ENCODE data around the gene SEC22A. TPM values are rescaled to one million over a fixed set of nuclear protein-coding genes. Genes with fewer than 3 reads are reported as not detected.

Gene SEC22A
- total RNA-seq, 1 donor from 2014 or later: 29.7 TPM

DNA sequence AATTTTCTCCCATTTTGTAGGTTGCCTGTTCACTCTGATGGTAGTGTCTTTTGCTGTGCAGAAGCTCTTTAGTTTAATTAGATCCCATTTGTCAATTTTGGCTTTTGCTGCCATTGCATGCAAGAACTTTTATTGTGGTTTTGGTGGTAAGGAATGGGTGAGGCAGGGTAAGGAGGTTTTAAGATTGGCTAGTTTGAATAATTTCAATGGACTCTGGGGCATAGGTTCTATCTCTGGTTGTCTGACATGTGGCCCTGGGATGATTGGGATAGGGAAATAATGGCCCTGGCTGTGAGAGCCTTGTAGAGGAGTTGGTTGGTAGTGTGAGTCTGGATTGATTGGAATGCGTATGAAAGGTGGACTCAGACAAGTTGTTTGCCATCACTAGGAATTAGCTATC is 38.0 kb downstream of the SEC22A start:
- no peak for DNase-seq (ENCODE audit: low read depth)
- H3K4me3 ChIP-seq (ENCODE audit: low read depth, low read length): no peak overlapping the region
- TF ChIP-seq, protein P1, sequence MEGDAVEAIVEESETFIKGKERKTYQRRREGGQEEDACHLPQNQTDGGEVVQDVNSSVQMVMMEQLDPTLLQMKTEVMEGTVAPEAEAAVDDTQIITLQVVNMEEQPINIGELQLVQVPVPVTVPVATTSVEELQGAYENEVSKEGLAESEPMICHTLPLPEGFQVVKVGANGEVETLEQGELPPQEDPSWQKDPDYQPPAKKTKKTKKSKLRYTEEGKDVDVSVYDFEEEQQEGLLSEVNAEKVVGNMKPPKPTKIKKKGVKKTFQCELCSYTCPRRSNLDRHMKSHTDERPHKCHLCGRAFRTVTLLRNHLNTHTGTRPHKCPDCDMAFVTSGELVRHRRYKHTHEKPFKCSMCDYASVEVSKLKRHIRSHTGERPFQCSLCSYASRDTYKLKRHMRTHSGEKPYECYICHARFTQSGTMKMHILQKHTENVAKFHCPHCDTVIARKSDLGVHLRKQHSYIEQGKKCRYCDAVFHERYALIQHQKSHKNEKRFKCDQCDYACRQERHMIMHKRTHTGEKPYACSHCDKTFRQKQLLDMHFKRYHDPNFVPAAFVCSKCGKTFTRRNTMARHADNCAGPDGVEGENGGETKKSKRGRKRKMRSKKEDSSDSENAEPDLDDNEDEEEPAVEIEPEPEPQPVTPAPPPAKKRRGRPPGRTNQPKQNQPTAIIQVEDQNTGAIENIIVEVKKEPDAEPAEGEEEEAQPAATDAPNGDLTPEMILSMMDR (conservative IDR thresholded peaks at IDR 0.05; ENCODE audit: low read depth, low read length): no peak

- DNase-seq (ENCODE audit: low read depth): no peak
- TF ChIP-seq, protein P1 (conservative IDR thresholded peaks at IDR 0.05; ENCODE audit: low read depth, low read length): no peak
- no peak overlapping the region for H3K4me3 ChIP-seq (ENCODE audit: low read depth, low read length)
These were observed 42.4 kb downstream of the SEC22A start for GRCh38 chr3:123244128-123244527.

DNA sequence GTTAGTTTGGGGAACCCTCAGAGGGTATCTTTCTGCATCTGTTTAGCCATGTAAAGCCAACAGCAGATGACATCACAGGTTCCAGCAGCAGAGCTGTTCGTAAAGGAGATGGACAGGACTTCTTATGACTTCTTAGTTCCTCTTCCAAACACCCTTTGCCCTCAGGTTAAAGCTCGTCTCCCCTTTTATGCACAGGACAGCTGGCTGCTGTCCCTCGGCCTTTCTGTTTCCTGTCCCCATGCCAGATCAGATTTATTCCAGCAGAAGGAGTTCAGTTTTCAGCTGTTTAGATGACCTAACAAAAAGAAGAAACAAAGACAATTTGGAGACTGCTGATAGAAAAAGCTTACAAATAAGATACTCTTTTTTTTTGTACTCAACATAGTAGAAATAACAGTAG is 45.1 kb downstream of the SEC22A start:
- no peak for DNase-seq (ENCODE audit: low read depth)
- TF ChIP-seq, protein P1 (conservative IDR thresholded peaks at IDR 0.05; ENCODE audit: low read depth, low read length): no peak
- no peak overlapping the region for H3K4me3 ChIP-seq (ENCODE audit: low read depth, low read length)

DNA sequence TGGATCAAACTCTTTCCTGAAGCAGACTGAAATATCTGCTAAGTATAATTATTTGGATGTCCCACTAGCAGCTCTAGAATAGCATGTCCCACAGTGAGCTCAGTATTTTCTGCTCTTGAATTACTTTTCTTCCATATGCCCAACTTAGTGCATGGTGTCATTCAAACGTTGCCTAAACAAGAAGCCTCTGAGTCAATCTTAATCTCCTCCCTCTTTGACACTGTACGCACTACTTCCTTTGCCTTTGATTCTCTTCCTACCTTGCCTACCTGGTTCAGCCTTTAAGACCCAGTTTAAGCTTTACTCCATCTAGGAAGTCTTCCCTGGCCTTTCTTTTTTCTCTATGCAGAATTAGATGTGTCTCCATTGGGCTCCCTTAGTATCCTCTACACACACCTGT is 54.5 kb downstream of the SEC22A start:
- no peak overlapping the region for H3K4me3 ChIP-seq (ENCODE audit: low read depth, low read length)
- no peak for DNase-seq (ENCODE audit: low read depth)
- TF ChIP-seq, protein P1 (conservative IDR thresholded peaks at IDR 0.05; ENCODE audit: low read depth, low read length): no peak

DNA sequence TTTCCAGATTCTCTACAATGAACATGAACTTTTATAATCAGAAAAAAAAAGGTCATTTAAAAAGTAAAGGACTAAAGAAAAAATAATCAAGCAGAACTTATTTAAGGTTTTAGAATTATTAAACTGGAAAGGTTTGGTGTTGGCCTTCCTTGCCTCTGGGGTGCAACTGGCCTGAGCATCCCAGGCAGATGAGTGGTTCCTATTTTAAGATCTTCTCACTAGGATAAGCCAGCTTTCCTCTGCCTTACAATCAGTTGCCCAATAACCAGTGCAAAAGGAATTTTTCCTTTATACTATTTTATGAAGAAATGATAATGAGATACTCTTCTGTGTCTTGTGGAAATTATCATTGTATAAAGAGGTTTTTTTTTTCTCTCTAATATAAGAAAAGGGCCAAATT is 56.6 kb downstream of the SEC22A start:
- TF ChIP-seq, protein P1 (conservative IDR thresholded peaks at IDR 0.05; ENCODE audit: low read depth, low read length): no peak
- no peak for DNase-seq (ENCODE audit: low read depth)

DNA sequence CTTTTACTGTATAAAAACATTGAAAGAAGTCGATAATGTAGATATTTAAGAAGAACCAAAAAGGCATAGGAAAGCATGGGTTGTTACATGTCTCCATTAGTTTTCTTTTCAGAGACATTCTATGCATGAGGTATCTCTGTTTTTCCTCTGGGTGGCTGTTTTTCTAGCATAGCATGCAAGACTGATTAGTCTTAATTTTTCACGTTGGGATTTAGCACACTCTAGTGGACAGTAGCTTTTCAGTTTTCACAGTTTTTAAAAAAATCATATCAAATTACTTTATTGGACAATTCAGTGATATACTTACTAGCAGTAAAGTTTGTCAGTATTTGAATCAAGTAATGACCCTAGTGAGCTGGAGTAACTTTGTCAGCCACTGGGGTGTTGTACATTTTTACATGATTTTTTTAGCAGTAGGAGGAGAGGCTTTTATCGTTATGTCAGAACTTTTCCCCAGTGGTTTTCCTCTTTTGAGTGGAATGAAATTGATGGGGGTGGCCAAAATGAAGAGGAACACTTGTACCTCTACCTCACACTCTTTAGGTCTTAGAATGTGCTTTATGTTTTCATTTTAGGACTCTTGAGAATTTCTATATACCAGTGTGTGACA is 57.2 kb downstream of the SEC22A start:
- H3K4me3 ChIP-seq (ENCODE audit: low read depth, low read length): no peak overlapping the region
- DNase-seq (ENCODE audit: low read depth): peak; percentile 13
- TF ChIP-seq, protein P1 (conservative IDR thresholded peaks at IDR 0.05; ENCODE audit: low read depth, low read length): peak; percentile 66

More for the DNA sequence above, 56.6 kb downstream of the SEC22A start:
- H3K4me3 ChIP-seq (ENCODE audit: low read depth, low read length): no peak overlapping the region

DNA sequence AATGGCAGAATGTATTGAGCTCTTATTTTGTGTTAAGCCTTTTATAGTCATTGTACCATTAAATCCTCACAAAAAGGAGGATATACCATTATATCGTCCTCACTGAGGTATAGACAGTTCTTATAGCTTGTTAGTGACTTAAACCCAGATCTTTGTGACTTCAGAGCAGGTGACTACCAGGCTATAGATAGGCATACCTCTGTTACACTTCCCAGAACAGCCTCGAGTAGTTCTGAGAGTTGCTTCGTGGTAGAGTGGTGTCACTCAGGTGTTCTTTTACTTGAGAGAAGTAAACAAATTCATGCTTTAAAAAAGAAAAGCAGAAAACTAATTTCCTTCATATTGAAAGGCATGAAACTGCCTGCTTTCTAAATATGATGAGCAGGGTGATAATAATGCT is 59.9 kb downstream of the SEC22A start:
- DNase-seq (ENCODE audit: low read depth): no peak
- TF ChIP-seq, protein P1 (conservative IDR thresholded peaks at IDR 0.05; ENCODE audit: low read depth, low read length): no peak
- no peak overlapping the region for H3K4me3 ChIP-seq (ENCODE audit: low read depth, low read length)
